NCI-H510A treated with DMSO at 0.1 percent for 48 hours (cell line): ENCODE results near the gene TRABD2B.

Experiments
- DNase-seq: peaks from one replicate; lab custom pipeline; 2025; lab: John Stamatoyannopoulos, UW

TRABD2B gene

GRCh38 chr1:47824716-47825115, 172.5 kb downstream of the TRABD2B start:
- no peak for DNase-seq

- DNase-seq, result no peak
Observed at GRCh38 chr1:47824297-47824696, 172.9 kb downstream of the TRABD2B start.

GRCh38 chr1:47823040-47823808, 174.0 kb downstream of the TRABD2B start:
- DNase-seq, result no peak

- DNase-seq, result no peak
Observed at GRCh38 chr1:47821760-47822159, 175.4 kb downstream of the TRABD2B start.

GRCh38 chr1:47819574-47819888, 177.7 kb downstream of the TRABD2B start:
- no peak for DNase-seq

GRCh38 chr1:47818682-47819573, 178.3 kb downstream of the TRABD2B start:
- no peak for DNase-seq

GRCh38 chr1:47817861-47818260, 179.3 kb downstream of the TRABD2B start:
- no peak for DNase-seq

GRCh38 chr1:47816325-47817071, 180.7 kb downstream of the TRABD2B start:
- DNase-seq, result no peak

GRCh38 chr1:47814612-47815395, 182.4 kb downstream of the TRABD2B start:
- no peak for DNase-seq

- no peak for DNase-seq
Observed at GRCh38 chr1:47813970-47814369, 183.2 kb downstream of the TRABD2B start.

GRCh38 chr1:47812904-47813514, 184.2 kb downstream of the TRABD2B start:
- DNase-seq, result no peak

- DNase-seq, result no peak
Observed at GRCh38 chr1:47810964-47811682, 186.1 kb downstream of the TRABD2B start.

- peak; percentile 86 for DNase-seq
Observed at GRCh38 chr1:47809301-47810084, 187.7 kb downstream of the TRABD2B start.

GRCh38 chr1:47808612-47809011, 188.6 kb downstream of the TRABD2B start:
- DNase-seq, result no peak

- DNase-seq, result no peak
Observed at GRCh38 chr1:47805921-47806361, 191.2 kb downstream of the TRABD2B start.

GRCh38 chr1:47805018-47805417, 192.2 kb downstream of the TRABD2B start:
- DNase-seq, result no peak

GRCh38 chr1:47803815-47804501, 193.2 kb downstream of the TRABD2B start:
- DNase-seq, result peak; percentile 58

- peak; percentile 52 for DNase-seq
Observed at GRCh38 chr1:47797575-47797974, 199.6 kb downstream of the TRABD2B start.

GRCh38 chr1:47796626-47797025, 200.6 kb downstream of the TRABD2B start:
- no peak for DNase-seq
